Adrenal gland (tissue), 5 donors: ENCODE data around the gene EIF3F.

Experiments
- CTCF ChIP-seq, 6 experiments: fragments of 450-650 bp in 4 of 6; fragments of 200-600 bp in 2 of 6; sonication (generic) in 1 of 6; IDR thresholded peaks; 1 replicate in 5 of 6; 2 replicates in 1 of 6; pipeline versions ENCODE4 v1.5.1 to v1.8.0; 2016 to 2021; ENCODE audit warnings: antibody characterized with exemption in 6 of 6, mild to moderate bottlenecking in 2 of 6, moderate library complexity in 1 of 6
- POLR2A ChIP-seq, 2 donors: fragments of 450-650 bp; IDR thresholded peaks; one replicate each; pipeline ENCODE4 v1.6.1; 2017; ENCODE audit warnings: antibody characterized with exemption in 2 of 2, mild to moderate bottlenecking in 2 of 2, moderate library complexity in 1 of 2
- donor health status: DM: no; HTN: no; CAD: no.

GRCh38 chr11:8026982-8027381 is 39.8 kb downstream of the EIF3F start:
- TF ChIP-seq POLR2A (IDR thresholded peaks at IDR 0.05) (no peak), CTCF (IDR thresholded peaks at IDR 0.05) (no peak)
